Fibroblast of pulmonary artery (primary cell): ENCODE data around the gene CNTNAP2.

ENCODE experiments used
- DNase-seq: peaks from one replicate; pipeline ENCODE4 v3.0.0-alpha.2; 2010; ENCODE audit warnings: low read depth
- H3K4me3 ChIP-seq: replicated peaks from 2 replicates; pipeline ENCODE4 v1.5.1; 2011; ENCODE audit warnings: low read depth, mild to moderate bottlenecking, control low read depth, low read length, moderate library complexity
- CTCF ChIP-seq: IDR thresholded peaks from 2 replicates; pipeline ENCODE4 v1.5.1; 2011; ENCODE audit warnings: mild to moderate bottlenecking, control low read depth, low read length, inconsistent platforms; ENCODE audit errors: missing control alignments

CNTNAP2 gene

GRCh38 chr7:146554556-146554955, 438.0 kb downstream of the CNTNAP2 start:
- DNase-seq, result no peak
- H3K4me3 ChIP-seq, result no peak overlapping the region
- TF ChIP-seq CTCF, result no peak

DNA sequence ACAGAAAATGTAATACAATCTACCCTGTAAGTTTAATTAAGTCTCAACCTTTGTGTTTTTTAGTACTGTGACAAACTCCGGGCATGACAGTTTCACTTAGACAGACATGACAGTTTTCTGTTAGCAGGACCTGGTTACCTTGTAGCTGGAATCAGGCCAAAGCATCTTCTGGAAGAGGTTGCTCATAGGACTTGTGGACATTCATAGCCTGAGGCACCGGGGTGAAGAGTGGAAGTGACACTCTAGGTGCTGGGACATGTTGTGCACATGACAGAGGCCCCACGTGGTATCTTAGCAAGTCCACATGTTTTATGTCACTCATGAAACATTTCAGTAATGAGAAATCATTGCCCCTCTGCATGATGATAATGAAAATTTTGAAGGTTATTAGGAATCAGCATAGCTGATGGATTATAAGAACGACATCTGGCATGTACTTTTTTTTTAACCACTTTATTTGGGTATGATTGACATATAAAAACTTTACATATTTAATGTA, 441.4 kb downstream of the CNTNAP2 start:
- no peak overlapping the region for H3K4me3 ChIP-seq
- no peak for DNase-seq
- no peak for TF ChIP-seq CTCF

GRCh38 chr7:146565872-146566271, 449.3 kb downstream of the CNTNAP2 start:
- no peak for DNase-seq
- TF ChIP-seq CTCF, result no peak
- H3K4me3 ChIP-seq, result no peak overlapping the region

DNA sequence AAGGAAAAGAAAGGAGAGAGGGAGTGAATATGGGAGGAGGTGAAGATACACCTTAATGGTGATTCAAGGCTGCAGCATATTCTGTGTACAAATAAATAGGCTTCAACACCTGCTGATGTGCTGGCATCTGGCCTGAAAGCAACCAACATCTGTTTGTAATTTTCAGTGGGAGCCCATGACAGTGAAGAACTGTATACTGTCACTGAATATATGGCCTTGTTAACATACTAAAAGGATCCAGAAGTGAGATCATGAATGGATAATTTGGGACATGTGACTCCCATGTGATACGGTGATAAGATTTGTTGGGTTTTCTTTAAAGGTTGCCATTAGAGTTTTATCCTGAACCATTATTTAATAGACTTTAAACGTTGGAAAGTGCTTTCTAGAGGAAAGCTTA, 459.3 kb downstream of the CNTNAP2 start:
- DNase-seq, result no peak
- no peak overlapping the region for H3K4me3 ChIP-seq
- no peak for TF ChIP-seq CTCF

DNA sequence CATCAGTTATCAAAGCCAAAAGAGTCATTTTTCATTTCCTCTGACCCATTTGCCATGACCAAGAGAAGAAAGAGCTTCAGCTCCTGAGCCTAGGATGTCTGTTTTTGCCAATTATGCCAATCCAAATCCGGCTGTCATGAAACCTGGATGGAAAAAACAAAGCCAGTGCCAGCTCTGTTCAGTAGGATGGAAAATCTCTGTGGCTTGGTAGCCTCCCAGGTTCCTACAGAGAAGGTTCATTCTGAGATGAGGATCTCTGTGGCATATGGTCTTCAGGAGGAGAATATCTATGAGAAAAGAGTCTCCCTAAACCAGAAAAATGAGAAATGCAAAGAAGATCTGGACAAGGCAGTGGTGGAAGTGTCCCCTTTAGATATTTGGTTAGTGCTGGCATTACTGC, 475.4 kb downstream of the CNTNAP2 start:
- no peak for DNase-seq
- no peak overlapping the region for H3K4me3 ChIP-seq

DNA sequence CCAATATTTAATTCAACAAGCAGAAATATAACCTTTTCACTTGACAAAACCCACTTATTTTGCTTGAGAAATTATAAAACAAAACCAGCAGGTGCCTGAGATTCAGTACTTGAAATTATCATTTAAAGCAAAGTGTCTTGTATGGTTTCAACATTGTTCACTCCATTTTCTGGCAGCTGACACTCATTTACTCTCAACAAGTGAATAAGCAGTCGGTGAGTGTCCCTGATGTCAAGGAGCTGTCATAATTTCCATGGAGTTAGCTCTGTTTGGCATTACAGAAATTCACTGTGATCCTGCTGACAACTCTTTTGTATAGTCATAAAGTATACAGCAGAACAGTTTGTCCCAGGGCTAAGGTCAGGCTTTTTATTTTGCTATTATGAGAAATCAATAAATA, 490.0 kb downstream of the CNTNAP2 start:
- no peak overlapping the region for H3K4me3 ChIP-seq
- DNase-seq, result no peak
- no peak for TF ChIP-seq CTCF

More for the DNA sequence above, 475.4 kb downstream of the CNTNAP2 start:
- TF ChIP-seq CTCF, result no peak

- no peak for TF ChIP-seq CTCF
- no peak overlapping the region for H3K4me3 ChIP-seq
- DNase-seq, result no peak
These were observed 503.0 kb downstream of the CNTNAP2 start for GRCh38 chr7:146619641-146620040.
